K562 (cell line): ENCODE data around the gene IDH2. TPM values are rescaled to one million over a fixed set of nuclear protein-coding genes. Genes with fewer than 3 reads are reported as not detected.
A peak's percentile ranks its signal among the peaks of the same experiment; 100 is the strongest.

Source experiments
- BACH1 ChIP-seq: fragments of 200-800 bp; sonication (Bioruptor generic); IDR thresholded peaks from 2 replicates; pipeline ENCODE4 v1.6.1; 2016; ENCODE audit warnings: missing genetic modification characterization, missing compliant biosample characterization
- BRF1 ChIP-seq: IDR thresholded peaks from 3 replicates; pipeline ENCODE4 v1.6.1; 2011; ENCODE audit warnings: borderline replicate concordance, mild to moderate bottlenecking; ENCODE audit not compliant: insufficient read length; ENCODE audit errors: extremely low read depth
- DPF2 ChIP-seq: fragments of 450-650 bp; IDR thresholded peaks from 2 replicates; pipeline ENCODE4 v1.6.1; 2016
- FOXK2 ChIP-seq, 2 experiments: fragments of 450-650 bp; IDR thresholded peaks in 1 of 2; conservative IDR thresholded peaks in 1 of 2; 2 replicates each; pipeline ENCODE4 v1.6.1; 2016; ENCODE audit warnings: low read depth in 2 of 2, mild to moderate bottlenecking in 1 of 2
- FOXM1 ChIP-seq, 2 experiments: fragments of 450-650 bp in 1 of 2; sonication (generic) in 1 of 2; formaldehyde crosslinking in 1 of 2; IDR thresholded peaks; 2 replicates each; pipeline versions ENCODE4 v1.6.1 to v1.9.0; 2017 to 2022; ENCODE audit warnings: low read depth in 2 of 2, mild to moderate bottlenecking in 2 of 2, missing genetic modification reagents in 1 of 2, moderate library complexity in 1 of 2
- KDM1A ChIP-seq, 2 experiments: fragments of 450-650 bp; IDR thresholded peaks; 2 replicates each; pipeline ENCODE4 v1.6.1; 2016; ENCODE audit warnings: mild to moderate bottlenecking in 2 of 2
- PHB ChIP-seq: fragments of 250-450 bp; sonication (Bioruptor Pico); IDR thresholded peaks from 2 replicates; pipeline ENCODE4 v1.5.0; 2021
- RREB1 ChIP-seq: fragments of 250-450 bp; sonication (Bioruptor Pico); IDR thresholded peaks from 2 replicates; pipeline ENCODE4 v1.4.0; 2020
- SIN3A ChIP-seq, 2 experiments: fragments of 150-350 bp in 1 of 2; IDR thresholded peaks; 2 replicates each; pipeline ENCODE4 v1.6.1; 2011 to 2016; ENCODE audit warnings: borderline replicate concordance in 2 of 2, low read depth in 2 of 2, low read length in 2 of 2, mild to moderate bottlenecking in 2 of 2, moderate library complexity in 2 of 2; ENCODE audit not compliant: control insufficient read depth in 1 of 2
- SP1 ChIP-seq: sonication (generic); formaldehyde crosslinking; IDR thresholded peaks from 2 replicates; pipeline ENCODE4 v1.8.1; 2022; ENCODE audit warnings: mild to moderate bottlenecking, missing genetic modification reagents
- TEAD4 ChIP-seq, 2 experiments: sonication (generic) in 1 of 2; formaldehyde crosslinking in 1 of 2; IDR thresholded peaks; 2 replicates each; pipeline versions ENCODE4 v1.6.1 to v1.8.0; 2012 to 2022; ENCODE audit warnings: borderline replicate concordance in 1 of 2, inconsistent platforms in 1 of 2, low read length in 1 of 2, mild to moderate bottlenecking in 1 of 2, missing genetic modification reagents in 1 of 2
- ZBTB26 ChIP-seq: fragments of 450-650 bp; formaldehyde crosslinking; IDR thresholded peaks from 2 replicates; pipeline ENCODE4 v1.4.0; 2022; ENCODE audit warnings: missing genetic modification characterization
- ZHX1 ChIP-seq: fragments of 150-350 bp; conservative IDR thresholded peaks from 2 replicates; pipeline ENCODE4 v1.6.1; 2014; ENCODE audit warnings: low read length
- ZKSCAN8 ChIP-seq: fragments of 200-800 bp; sonication (Bioruptor generic); IDR thresholded peaks from 2 replicates; pipeline ENCODE4 v1.6.1; 2016; ENCODE audit warnings: missing genetic modification characterization, missing compliant biosample characterization
- ZNF143 ChIP-seq: sonication (generic); formaldehyde crosslinking; IDR thresholded peaks from 2 replicates; pipeline ENCODE4 v1.9.0; 2022; ENCODE audit warnings: mild to moderate bottlenecking, missing genetic modification reagents
- ZNF324 ChIP-seq: fragments of 250-450 bp; sonication (Bioruptor Pico); IDR thresholded peaks from 2 replicates; pipeline ENCODE4 v1.4.0; 2020; ENCODE audit warnings: mild to moderate bottlenecking
- polyA plus RNA-seq, 8 experiments: library from polyadenylated mRNA; depleted of rRNA in 4 of 8; stranded (reverse) in 5 of 8; unstranded in 3 of 8; fragments of >200 nt; fragmentation: Nextera tagmentation in 2 of 8; fragmentation: Illumina TruSeq in 1 of 8; extraction: Ambion mirVana in 2 of 8; extraction: Trizol in 1 of 8; gene quantifications; 2 replicates each; pipeline versions ENCODE4 v1.2.1 to v1.2.3, GENCODE V29; 2011 to 2014; ENCODE audit warnings: inconsistent platforms in 1 of 8, missing spikeins in 1 of 8
- total RNA-seq, 7 experiments: library from RNA; depleted of rRNA in 6 of 7; stranded (reverse); fragments of >200 nt in 6 of 7; fragmentation: Illumina TruSeq in 2 of 7; extraction: Trizol in 2 of 7; gene quantifications; 2 replicates each; pipeline versions ENCODE4 v1.2.1 to v1.2.3, GENCODE V29; 2011 to 2021; ENCODE audit warnings: low replicate concordance in 1 of 7

Gene IDH2
- total and polyA plus RNA-seq, 9 of the 15 experiments (the other 6 are each of a cell fraction or from before 2014, with no cell fraction given), result 0.70 to 99.9 (median 59.2) TPM

GRCh38 chr15:90037961-90038631, 64.2 kb downstream of the IDH2 start (continued):
- TF ChIP-seq RREB1 (CRISPR knock-in tag) (0 out of 2 replicates have a peak, but pooled peaks have one; percentile 20), ZNF324 (CRISPR knock-in tag) (no peak), PHB (CRISPR knock-in tag) (no peak), ZKSCAN8 (CRISPR knock-in tag) (0 out of 2 replicates have a peak, but pooled peaks have one; percentile 35), ZHX1 (no peak), KDM1A (IDR thresholded peaks at IDR 0.05) (peak in 1 of 2 experiments; percentile 37; a peak in 1 of 4 replicates), BRF1 (no peak), TEAD4 (IDR thresholded peaks at IDR 0.05; ENCODE audit: low read length) (peak; percentile 16; the same call in 1 of the 2 replicates), TEAD4 (CRISPR knock-in tag; IDR thresholded peaks at IDR 0.05; ENCODE audit: borderline replicate concordance) (no peak), DPF2 (peak; percentile 91), ZBTB26 (CRISPR knock-in tag) (no peak), SP1 (CRISPR knock-in tag) (no peak), SIN3A (IDR thresholded peaks at IDR 0.05; ENCODE audit: borderline replicate concordance in 2 of 2, control insufficient read depth in 1 of 2, low read depth in 2 of 2, low read length in 2 of 2) (no peak), ZNF143 (no peak), FOXM1 (IDR thresholded peaks at IDR 0.05; ENCODE audit: low read depth) (peak; percentile 69; the same call in 1 of the 2 replicates), FOXM1 (CRISPR knock-in tag; IDR thresholded peaks at IDR 0.05; ENCODE audit: low read depth) (no peak), BACH1 (tag) (peak; percentile 97), FOXK2 (conservative IDR thresholded peaks at IDR 0.05 in 1 of 2, IDR thresholded peaks at IDR 0.05 in 1 of 2; ENCODE audit: low read depth in 2 of 2) (peak; percentile 52 to 65; a peak in 3 of 4 replicates)
